ENCODE results near the gene FUS.

GRCh38 chr16:31181102-31181830 is 1.3 kb downstream of the FUS start:
- no peak for TF ChIP-seq ZBTB21 (tag by site-specific recombination; IDR thresholded peaks at IDR 0.05)
- no peak for TF ChIP-seq GLIS1 (tag by site-specific recombination; IDR thresholded peaks at IDR 0.05)
- TF ChIP-seq ZBTB49 (tag by site-specific recombination; IDR thresholded peaks at IDR 0.05; ENCODE audit: low read depth), result no peak
- TF ChIP-seq PRDM10 (tag by site-specific recombination; IDR thresholded peaks at IDR 0.05), result no peak
- TF ChIP-seq KLF9 (tag by site-specific recombination; IDR thresholded peaks at IDR 0.05; ENCODE audit: low read depth), result no peak
- TF ChIP-seq REST (tag by site-specific recombination; IDR thresholded peaks at IDR 0.05), result no peak
- peak; percentile 0; the same call in 1 of the 2 replicates for TF ChIP-seq ZNF561 (tag by site-specific recombination; IDR thresholded peaks at IDR 0.05; ENCODE audit: borderline replicate concordance)
- TF ChIP-seq ZNF521 (tag by site-specific recombination; IDR thresholded peaks at IDR 0.05), result no peak
- no peak for TF ChIP-seq CTCF (tag by site-specific recombination; IDR thresholded peaks at IDR 0.05)
- TF ChIP-seq TSHZ1 (tag by site-specific recombination; IDR thresholded peaks at IDR 0.05; ENCODE audit: borderline replicate concordance), result no peak
- no peak for TF ChIP-seq MYNN (tag by site-specific recombination; IDR thresholded peaks at IDR 0.05; ENCODE audit: borderline replicate concordance)
- TF ChIP-seq GLIS2 (tag by site-specific recombination; IDR thresholded peaks at IDR 0.05), result no peak
- TF ChIP-seq SCRT2 (tag by site-specific recombination; IDR thresholded peaks at IDR 0.05), result peak; percentile 95
- TF ChIP-seq ZNF596 (tag by site-specific recombination; IDR thresholded peaks at IDR 0.05), result no peak

Data from HEK293 (cell line).